Stomach (tissue), 4 donors: ENCODE measurements around the gene TOR1AIP1.
A peak's percentile ranks its signal among the peaks of the same experiment; 100 is the strongest.

Source experiments
- CTCF ChIP-seq, 7 experiments: fragments of 450-650 bp in 4 of 7; fragments of 200-600 bp in 3 of 7; sonication (generic) in 3 of 7; IDR thresholded peaks; one replicate each; pipeline ENCODE4 v1.5.1; 2016 to 2019; ENCODE audit warnings: antibody characterized with exemption in 7 of 7, control low read depth in 2 of 7, mild to moderate bottlenecking in 1 of 7
- EP300 ChIP-seq: sonication (generic); formaldehyde crosslinking; IDR thresholded peaks from one replicate; pipeline ENCODE4 v1.6.1; 2017; ENCODE audit warnings: antibody characterized with exemption
- POLR2A ChIP-seq, 4 donors: fragments of 450-650 bp; IDR thresholded peaks; one replicate each; pipeline ENCODE4 v1.6.1; 2016; ENCODE audit warnings: antibody characterized with exemption in 4 of 4, control low read depth in 2 of 4, mild to moderate bottlenecking in 1 of 4, moderate library complexity in 1 of 4
- POLR2AphosphoS5 ChIP-seq, 3 donors: sonication (generic); formaldehyde crosslinking; IDR thresholded peaks; one replicate each; pipeline ENCODE4 v1.6.1; 2016; ENCODE audit warnings: antibody characterized with exemption in 3 of 3

GRCh38 chr1:179930867-179931266, 48.8 kb downstream of the TOR1AIP1 start:
- no peak for TF ChIP-seq CTCF (IDR thresholded peaks at IDR 0.05)
- peak in 2 of 3 donors; percentile 60 to 78 for TF ChIP-seq POLR2AphosphoS5 (IDR thresholded peaks at IDR 0.05)
- TF ChIP-seq EP300 = no peak
- no peak for TF ChIP-seq POLR2A (IDR thresholded peaks at IDR 0.05)
